GM19351 (cell line): ENCODE measurements around the gene FHOD3.
"Not testable (repeated sequence)": the region's sequence is repeated elsewhere in the genome, so short reads cannot be mapped to it uniquely, and the experiment has no call there.

Experiments used
- ATAC-seq: cut with Tn5 transposase; IDR thresholded peaks from one replicate; pipeline ENCODE4 v1.9.1; 2021; ENCODE audit warnings: mild to moderate bottlenecking, moderate library complexity; ENCODE audit not compliant: unreplicated experiment

The FHOD3 gene

DNA sequence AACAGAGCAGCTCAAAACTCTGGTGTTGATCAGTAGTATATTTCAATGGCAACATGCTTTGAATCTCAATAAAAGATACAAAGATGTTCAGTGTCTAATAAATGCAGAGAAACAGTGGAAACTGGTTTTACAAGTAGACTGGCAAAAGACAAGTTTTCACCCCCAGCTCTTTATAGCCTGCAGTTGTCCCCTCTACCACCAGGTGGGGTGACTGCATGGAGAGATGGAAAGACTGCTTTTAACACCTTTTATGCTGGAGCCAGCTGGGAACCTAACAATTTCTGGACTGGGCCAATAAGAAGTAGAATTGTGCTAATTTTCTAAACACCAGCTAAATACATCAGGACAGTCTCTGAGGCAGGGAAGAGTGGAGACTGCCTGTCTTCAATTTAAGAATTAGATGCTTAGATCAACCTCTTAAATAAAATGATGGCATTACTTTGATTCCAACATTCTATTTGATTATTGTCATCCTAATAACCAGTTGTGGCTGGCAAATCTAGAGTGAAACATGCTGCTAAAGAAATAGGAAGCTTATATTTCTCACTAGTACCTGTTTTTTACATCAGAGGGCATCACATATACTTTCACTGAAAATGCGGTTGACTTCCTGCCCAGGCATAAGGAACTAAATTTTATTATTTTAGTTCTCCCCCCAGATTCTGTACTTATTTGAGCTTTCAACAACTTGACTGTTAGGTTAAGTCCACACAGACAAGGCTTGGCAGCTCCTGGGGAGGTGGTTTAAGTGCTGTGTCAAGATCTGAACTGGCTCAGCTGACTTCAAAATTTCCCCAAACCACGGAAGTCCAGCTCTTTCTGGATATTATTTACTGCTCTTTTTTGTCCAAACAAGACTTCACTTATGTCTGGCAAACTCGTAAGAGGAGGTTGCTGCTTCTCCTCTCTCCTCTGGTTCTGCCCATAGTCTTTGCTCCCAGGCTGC lies 390.8 kb downstream of the FHOD3 start:
- ATAC-seq = peak; percentile 81

DNA sequence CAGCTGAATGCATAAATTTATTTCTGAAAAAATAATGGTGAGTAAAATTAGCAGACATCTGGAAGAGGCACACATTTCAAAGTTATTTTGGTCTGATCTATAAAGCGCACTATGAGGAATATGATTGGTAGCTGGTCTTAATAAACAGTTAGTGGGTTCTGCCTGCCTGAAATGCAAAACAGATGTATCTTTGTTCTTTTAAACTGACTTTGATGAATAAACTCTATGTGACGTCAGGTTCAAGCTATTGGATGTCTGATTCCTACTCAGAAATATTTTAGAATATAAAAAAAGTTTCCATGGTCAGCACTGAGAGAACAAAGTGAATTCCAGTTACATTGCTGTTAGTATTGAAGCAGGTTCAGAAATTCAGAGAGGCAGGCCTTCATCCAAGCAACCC lies 394.9 kb downstream of the FHOD3 start:
- no peak for ATAC-seq

DNA sequence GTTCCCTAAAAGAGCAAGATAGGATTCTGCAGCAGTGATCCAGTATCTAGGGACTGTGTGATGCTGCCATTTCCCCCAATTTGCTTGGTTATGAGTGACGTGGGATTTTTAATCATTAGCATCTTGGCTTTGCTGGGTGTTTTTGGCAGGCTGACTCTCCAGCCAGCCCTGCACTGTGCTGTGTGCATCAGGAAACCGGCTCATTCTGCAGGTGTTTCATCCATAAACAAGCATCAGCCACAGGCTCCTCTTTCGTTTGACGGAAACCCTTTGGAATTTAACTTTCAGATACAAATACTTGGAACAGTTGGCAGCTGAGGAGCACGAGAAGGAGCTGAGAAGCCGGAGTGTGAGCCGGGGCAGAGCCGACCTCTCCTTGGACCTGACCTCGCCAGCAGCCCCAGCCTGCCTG lies 395.4 kb downstream of the FHOD3 start:
- no peak for ATAC-seq

DNA sequence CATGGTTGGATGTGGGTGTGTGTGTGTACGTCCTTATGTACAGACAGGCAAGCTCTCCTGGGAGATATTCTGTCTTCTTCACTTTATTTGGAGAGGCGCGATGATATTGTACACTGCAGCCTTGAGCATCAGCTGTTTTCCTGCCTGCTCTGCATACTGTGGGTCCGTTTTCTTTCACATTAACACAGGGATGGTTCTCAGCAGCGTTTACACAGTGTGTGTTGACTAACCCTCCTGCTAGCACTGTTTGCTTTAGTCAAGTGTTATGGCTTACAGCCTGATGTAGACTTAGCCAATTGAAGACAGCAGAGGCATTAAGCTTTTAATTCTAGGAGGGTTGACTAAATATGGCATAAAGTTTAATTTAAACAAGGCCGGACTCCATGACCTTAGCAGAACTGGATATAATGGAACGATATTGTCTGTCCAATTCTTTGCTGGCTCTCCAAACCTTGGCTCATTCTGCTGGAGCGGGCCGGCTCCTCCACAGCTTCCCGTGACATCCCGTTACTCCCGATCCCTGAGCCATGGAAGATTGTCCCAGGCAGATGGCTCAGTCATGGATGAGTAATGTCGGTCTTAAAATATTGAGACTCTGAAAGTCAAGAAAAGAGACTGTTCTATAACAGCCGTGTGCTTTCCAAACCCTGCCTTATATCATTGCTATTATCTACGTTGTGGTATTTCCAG lies 396.6 kb downstream of the FHOD3 start:
- no peak for ATAC-seq

DNA sequence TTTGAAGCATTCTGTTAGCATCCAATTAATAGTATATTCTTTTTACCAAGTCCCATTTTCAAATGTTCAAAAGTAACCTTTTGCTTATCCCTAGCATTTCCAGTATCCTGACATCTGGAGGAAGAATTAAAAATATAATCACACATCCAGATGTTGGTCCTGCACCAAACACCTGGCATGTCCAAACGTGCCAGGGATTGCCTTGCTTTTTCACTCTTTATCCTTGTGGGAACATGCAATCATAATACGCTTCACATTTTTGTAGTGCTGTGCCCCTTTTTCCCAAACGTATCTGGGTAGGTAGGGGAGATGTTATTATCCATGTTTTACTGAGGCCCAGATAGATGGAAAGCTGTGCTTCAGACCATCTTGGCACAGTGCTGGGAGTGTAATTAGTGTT lies 398.3 kb downstream of the FHOD3 start:
- no peak for ATAC-seq

DNA sequence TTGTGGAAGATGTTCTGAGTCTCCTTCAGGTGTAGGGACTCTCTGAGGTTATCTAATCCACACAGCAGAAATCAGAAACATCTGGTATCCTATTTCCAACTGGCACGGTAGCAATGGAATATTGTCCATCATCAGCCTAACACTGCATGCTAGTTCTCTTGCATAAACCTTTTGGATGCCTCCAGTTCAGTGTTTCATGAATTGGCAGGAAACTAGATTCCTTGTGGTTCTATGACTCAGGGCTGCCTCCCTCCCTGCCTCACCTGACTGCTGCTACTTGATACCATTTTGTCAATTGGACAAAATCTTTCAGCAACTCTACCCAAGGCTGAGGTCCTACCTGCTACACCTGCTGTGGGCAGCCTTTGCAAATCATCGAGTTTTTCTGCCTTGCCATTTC lies 400.4 kb downstream of the FHOD3 start:
- no peak for ATAC-seq

DNA sequence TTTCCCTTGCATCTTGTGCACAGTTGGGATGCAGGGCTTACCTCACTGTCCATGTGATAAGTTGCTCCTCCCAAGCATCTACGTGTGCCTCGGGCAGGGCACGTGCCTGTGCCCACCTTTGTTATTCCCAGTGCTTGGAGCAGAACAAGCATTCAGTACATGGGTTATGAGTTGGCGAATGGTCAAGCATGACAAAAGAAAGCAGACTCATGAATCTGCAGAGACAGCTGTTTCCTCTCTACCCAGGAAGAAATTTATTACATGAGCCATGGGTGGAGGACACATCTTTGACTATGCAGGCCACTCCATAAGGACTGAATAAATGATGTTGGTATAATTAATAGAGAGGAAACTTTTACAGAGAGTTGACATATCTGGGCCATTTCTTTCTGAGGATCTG lies 403.4 kb downstream of the FHOD3 start:
- no peak for ATAC-seq

DNA sequence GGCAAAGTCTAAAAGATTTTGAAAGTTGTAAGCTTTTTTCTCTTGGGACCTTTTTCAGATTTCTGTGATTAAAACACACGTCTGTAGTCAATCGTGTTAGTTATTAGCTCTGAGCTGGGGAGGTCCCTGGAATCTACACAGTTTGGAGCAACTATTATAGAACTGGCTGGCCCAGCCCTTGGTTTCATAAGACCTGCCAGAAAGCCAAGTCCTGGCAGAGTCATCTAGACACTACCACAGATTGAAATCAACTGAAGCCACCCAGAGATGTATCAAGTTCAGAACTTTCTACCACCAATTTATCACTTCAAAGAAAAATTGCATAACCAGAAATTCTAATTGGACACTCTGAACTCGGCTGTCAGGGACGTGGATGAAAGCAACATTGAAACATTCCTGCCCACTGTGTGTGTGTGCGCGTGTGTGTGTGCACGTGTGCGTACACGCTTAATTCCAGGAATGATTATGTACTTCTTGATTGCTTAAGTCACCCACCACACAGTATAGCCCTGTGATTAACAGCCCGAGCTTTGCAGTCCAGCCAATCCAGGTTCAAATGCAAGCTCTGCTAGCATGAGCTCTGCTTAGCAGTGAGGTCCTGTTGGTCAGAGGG lies 405.0 kb downstream of the FHOD3 start:
- ATAC-seq = no peak

DNA sequence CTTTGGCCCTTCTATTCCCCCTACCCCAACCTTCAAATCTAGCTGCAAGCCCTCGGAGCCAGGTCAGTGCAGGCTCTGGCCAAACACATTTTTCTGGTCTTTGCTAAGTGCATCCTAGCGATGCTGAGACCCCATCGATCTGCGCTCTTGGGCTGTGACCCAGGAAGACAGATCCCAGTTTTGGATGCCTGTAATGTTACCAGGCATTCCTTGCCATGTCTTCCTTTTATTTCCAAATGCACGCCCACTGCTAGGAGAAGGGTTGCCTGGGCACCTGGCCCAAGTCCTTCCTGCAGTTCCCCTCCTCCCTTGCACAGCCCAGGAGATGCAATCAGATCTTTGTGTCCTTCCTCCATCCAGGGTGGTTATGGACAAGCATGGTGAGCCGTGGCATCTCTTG lies 406.6 kb downstream of the FHOD3 start:
- no peak for ATAC-seq

DNA sequence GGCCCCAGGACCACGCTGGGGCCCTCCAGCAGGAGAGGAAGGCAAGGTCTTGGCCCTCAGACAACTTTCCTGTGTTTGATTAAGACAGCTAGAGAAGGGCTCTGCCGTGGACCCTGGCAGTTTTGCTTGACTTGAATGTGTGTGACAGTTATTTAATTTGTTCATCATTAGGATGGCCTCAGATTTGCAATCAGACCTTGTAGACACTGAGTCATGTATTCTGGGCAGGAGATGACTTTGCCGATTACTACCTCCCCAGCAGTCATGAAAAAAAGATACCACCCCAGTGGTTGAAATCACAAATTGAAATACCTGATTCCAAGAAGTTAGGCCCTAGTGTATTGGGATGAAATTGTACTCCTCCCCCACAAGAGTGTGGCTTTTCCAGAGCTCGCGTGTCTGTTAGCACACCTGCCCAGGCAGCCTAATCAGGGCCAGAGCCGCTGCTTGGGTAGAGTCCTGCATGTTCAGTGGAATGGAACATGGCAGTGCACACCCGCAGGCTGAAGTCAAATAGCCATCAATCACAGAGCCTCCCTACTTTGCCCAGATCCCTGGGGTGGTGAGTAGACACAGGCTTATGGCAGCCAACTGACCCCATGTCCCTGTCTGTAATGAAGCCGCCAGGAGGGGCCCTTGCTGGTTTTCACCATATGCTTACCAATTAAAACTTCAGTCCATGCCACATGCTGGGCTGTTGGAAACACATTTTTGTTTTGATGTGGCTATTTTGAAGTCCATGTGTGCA lies 408.8 kb downstream of the FHOD3 start:
- ATAC-seq = no peak

DNA sequence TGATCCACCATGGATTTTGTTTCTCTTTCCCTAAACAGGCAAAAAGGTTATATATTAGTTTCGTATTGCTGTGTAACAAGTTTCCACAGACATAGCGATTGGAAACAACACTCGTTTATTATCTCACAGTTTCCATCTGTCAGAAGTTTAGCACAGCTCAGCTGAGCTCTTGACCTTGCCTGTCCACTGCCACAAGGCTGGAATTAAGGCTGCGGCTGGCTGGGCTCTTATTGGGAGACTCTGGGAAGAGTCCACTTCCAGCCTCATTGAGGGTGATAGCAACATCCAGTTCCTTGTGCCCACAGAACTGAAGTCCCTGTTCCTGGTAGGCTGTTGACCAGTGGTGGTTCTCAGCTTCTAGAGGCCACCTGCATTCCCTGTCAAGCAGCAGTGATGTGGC lies 410.9 kb downstream of the FHOD3 start:
- no peak for ATAC-seq

DNA sequence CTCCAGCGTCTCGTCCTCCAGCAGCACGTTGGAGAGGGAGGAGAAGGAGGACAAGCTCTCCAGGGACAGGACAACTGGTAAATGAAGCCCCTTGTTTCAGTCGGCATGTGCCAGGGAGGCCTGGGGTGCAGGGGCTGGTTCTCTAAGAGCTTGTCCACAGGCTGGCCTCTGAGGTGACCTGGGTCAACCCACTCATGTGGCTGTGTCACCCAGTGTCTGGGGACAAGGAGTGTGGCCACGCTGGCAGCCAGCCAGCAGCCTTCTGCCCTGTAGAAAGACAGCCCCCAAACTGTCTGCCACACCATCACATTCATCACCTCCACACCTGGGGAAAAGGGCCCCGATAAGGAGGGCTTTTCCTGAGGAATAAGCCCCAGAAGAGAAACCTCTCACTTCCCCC lies 411.8 kb downstream of the FHOD3 start:
- ATAC-seq = no peak

DNA sequence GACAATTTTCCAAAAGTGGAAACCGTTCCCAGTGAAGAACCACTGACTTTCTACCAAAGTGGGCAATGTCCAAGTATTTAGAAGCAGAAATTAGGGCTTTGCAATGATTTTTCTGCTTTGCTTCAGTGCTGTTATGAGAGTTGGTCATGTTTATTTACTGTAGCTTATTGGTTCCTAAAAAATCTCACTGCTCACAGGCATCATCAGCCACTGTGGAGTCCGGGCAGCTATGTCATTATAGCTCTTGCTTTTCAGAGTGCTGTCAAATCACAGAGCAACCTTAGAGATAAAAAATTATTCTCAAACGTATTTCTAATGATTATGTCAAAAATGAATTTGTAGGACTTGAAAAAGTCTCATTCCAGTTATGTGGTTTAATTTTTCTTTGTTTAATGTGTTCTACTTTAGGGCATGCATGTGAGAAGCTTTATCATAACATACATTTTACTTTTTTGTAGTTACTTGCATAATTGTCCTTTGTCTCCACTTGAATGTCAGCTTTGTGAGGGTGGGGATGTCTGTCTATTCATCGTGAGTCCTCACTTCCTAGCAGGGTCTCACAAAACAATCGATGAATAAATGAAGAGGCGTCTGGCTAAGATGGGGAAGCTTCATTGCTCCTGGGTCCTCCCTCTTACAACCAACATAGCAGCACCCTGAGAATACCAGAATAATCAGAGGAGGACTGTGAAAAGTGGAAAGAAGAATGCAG lies 413.7 kb downstream of the FHOD3 start:
- ATAC-seq = no peak

DNA sequence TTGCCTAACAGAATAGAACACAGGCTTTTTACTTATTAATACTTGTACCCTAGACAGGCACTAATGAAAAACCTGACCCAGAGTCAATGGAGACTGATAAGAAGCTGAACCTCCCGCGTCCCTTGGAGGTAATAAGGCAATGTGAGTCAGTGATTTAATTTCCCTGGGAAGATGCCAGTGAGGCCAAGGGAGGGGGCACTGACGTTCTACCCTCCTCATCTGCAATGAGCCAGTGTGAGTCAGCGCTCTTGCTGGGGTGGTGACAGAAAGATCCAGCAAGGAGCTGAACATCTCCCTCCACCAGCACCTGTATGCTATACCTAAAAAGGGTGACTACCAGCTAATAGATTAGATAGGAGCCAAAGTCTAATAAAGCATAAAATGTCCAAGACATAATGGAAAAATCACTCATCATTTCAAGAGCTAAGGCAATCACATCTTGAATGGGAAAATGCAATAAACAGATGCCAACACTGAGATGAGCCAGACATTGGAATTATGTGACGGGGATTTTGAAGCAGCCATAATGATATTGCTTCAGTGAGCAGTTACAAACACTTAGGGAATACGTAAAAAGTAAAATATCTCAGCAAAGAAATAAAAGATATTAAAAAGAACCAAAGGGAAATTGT lies 414.4 kb downstream of the FHOD3 start:
- ATAC-seq = no peak

DNA sequence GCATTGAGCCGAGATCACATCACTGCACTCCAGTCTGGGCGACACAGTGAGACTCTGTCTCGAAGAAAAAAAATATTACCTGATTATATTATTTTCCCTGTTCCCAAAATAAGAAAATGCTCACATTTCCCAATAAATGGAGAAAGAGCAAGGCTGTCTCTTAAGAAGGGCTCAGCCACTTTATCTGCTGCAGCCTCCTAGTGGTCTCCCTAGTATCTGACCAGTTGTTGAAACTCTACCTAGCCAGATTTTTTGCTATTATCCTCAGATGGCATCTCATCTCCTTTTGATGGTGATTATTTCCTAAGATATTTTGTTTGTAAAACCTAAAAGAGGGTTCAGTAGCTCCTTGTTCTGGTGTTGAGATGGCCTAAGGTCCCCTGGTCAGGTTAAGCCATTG lies 417.0 kb downstream of the FHOD3 start:
- no peak for ATAC-seq

DNA sequence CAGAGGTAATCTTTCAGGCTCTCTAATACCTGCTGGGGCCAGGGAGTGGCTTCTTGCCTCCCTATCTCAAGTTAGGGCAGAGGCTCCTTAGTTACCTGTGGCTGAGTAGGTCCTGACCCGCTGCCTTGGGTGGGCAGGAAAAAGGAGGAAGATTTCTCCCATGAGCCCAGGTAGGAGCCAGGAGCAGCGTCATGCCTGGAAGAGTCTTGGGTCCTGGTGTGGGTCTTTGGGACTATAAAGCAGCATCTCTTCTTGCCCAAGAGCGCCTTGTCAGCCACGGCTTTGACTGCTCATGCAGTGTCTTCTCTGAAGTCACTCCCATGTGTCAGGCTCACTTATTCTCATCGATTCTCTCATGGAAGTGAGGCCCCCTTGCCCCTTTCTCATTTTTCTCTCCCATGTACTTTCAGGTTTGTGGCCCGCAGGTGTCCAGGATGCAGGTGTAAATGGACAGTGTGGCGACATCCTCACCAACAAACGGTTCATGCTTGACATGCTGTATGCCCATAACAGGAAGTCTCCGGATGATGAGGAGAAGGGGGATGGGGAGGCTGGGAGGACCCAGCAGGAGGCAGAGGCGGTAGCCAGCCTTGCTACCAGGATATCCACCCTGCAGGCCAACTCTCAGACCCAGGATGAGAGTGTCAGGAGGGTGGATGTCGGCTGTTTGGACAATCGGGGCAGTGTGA lies 420.1 kb downstream of the FHOD3 start:
- ATAC-seq = no peak

DNA sequence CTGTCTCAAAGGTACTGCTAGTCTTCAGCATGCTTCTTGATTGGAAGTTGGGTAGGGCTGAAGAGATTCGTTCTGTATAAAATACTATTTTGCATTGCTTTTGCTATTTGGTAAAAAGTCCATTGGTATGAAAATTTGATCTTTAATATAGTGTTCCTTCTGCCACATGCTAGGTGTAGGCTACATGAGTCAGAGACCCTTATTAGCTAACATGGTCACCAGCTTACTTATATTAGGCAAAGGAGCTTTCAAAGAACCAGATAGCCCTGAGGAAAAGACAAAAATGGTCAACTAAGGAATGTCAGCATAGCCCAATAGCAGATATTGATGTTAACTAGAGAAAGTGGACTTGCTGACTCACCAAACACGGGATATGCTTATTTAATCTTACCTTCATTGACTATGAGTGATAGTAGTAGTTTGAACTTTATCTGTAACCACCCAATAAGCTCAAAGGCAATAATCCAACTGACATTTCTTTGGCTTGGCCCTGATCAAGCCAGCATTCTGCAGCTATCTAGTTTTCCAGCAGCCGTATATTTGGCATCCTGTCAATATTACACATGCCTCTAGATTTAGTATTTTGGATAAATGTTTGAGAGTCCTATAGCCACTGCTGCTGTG lies 421.3 kb downstream of the FHOD3 start:
- no peak for ATAC-seq

DNA sequence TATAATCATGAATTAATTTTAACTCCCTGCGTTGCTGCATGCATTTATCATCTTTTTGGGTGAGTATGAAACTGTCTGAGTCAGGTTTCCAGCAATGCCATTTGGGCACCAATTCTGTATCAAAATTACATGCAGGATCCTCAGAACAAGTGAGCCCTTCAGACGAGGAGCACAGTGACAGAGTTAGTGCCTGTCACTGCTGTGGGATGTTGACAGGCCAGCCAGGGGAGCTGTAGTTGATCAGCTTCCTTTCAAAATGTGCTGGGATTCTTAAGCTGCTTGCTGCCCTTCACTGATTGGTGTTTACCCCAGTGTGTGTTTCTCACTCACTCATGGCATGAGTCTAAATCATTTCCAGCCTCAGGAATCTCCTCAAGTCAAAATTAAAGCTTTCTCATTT lies 422.1 kb downstream of the FHOD3 start:
- no peak for ATAC-seq

DNA sequence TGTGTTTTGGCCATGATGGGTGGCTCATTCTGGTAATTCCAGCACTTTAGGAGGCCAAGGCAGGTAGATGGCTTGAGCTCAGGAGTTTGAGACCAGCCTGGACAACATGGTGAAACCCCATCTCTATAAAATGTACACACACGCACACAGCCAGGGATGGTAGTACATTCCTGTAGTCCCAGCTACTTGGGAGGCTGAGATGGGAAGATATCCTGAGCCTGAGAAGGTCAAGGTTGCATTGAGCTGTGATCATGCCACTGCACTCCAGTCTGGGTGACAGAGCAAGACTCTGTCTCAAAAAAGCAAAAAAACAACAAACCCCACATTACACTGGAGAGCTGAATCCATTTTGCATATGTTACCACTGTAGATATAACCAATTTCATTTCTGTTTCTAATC lies 423.8 kb downstream of the FHOD3 start:
- ATAC-seq = not testable (repeated sequence)
